Fibroblast of lung (primary cell): ENCODE data around the gene STRADB.

ENCODE experiments used
- EZH2 ChIP-seq: IDR thresholded peaks from 2 replicates; pipeline ENCODE4 v1.5.1; 2012; ENCODE audit warnings: low read length, control low read depth, mild to moderate bottlenecking; ENCODE audit errors: missing control alignments
- TF ChIP-seq, protein P1 (sequence below), 2 donors: IDR thresholded peaks in 1 of 2; conservative IDR thresholded peaks in 1 of 2; 1 replicate in 1 of 2; 2 replicates in 1 of 2; pipeline ENCODE4 v1.5.1; 2011 to 2012; ENCODE audit warnings: low read length in 2 of 2, control low read depth in 1 of 2, inconsistent platforms in 1 of 2, low read depth in 1 of 2, mild to moderate bottlenecking in 1 of 2

DNA sequence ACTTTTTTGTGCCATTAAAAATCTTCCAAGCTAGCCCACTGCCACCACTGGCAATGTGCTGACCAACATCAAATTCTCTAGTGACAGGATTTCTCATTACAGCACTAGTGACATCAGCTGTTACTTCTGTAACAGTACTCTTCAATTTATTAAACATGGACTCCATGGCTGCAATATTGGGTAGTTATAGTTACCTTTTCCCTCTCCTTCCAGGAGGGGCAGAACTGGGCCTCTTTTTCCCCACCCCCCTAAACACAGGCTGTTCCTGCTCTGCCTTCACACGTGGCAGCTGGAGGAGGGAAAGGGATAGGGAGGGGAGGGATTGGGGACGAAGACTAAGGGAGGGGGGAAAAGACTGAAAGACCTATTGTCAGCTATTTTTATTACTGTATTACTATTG, 38.4 kb upstream of the STRADB start:
- TF ChIP-seq, protein P1, sequence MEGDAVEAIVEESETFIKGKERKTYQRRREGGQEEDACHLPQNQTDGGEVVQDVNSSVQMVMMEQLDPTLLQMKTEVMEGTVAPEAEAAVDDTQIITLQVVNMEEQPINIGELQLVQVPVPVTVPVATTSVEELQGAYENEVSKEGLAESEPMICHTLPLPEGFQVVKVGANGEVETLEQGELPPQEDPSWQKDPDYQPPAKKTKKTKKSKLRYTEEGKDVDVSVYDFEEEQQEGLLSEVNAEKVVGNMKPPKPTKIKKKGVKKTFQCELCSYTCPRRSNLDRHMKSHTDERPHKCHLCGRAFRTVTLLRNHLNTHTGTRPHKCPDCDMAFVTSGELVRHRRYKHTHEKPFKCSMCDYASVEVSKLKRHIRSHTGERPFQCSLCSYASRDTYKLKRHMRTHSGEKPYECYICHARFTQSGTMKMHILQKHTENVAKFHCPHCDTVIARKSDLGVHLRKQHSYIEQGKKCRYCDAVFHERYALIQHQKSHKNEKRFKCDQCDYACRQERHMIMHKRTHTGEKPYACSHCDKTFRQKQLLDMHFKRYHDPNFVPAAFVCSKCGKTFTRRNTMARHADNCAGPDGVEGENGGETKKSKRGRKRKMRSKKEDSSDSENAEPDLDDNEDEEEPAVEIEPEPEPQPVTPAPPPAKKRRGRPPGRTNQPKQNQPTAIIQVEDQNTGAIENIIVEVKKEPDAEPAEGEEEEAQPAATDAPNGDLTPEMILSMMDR (conservative IDR thresholded peaks at IDR 0.05 in 1 of 2, IDR thresholded peaks at IDR 0.05 in 1 of 2; ENCODE audit: low read depth in 1 of 2, low read length in 2 of 2): no peak
- no peak for TF ChIP-seq EZH2
